Body of pancreas (tissue), 4 donors: ENCODE results near the gene PAK5. TPM values are rescaled to one million over a fixed set of nuclear protein-coding genes. Genes with fewer than 3 reads are reported as not detected.

Experiments
- ATAC-seq: fragments of 150-250 bp; one replicate; pipeline ENCODE4 v1.9.1; 2016
- DNase-seq, 4 donors: peaks; one replicate each; pipeline ENCODE4 v3.0.0-alpha.2; 2019
- H3K27ac ChIP-seq, 4 donors: fragments of 200-600 bp; sonication (generic); 1 replicate in 3 of 4; 2 replicates in 1 of 4; pipeline versions ENCODE4 v1.5.1 to v1.6.1; 2016 to 2019; ENCODE audit warnings: mild to moderate bottlenecking in 1 of 4, mixed read lengths in 1 of 4, moderate library complexity in 1 of 4
- H3K27me3 ChIP-seq, 2 donors: fragments of 200-600 bp; sonication (generic); one replicate each; pipeline ENCODE4 v1.6.0; 2016; ENCODE audit warnings: mild to moderate bottlenecking in 1 of 2
- H3K36me3 ChIP-seq, 2 donors: fragments of 200-600 bp; sonication (generic); replicated peaks in 1 of 2; 2 replicates each; pipeline ENCODE4 v1.5.1; 2016; ENCODE audit warnings: low read depth in 2 of 2; ENCODE audit not compliant: insufficient read depth in 1 of 2
- H3K4me1 ChIP-seq: fragments of 200-600 bp; sonication (generic); one replicate; pipeline ENCODE4 v1.6.0; 2016
- H3K4me3 ChIP-seq, 2 donors: fragments of 200-600 bp; sonication (generic); 1 replicate in 1 of 2; 2 replicates in 1 of 2; pipeline ENCODE4 v1.5.1; 2016 to 2019
- H3K9me3 ChIP-seq, 3 donors: fragments of 200-600 bp; sonication (generic); 1 replicate in 2 of 3; 2 replicates in 1 of 3; pipeline ENCODE4 v1.5.1; 2016
- POLR2A ChIP-seq, 3 donors: fragments of 450-650 bp; IDR thresholded peaks; one replicate each; pipeline ENCODE4 v1.6.1; 2016; ENCODE audit warnings: antibody characterized with exemption in 3 of 3, mild to moderate bottlenecking in 2 of 3
- WGBS, 2 donors: methylation state at CpG; one replicate each; pipeline ENCODE4 v1.1.5; 2017; 5-methylcytosine and 5-hydroxymethylcytosine counted together
- intact Hi-C: fragments of 100-400 bp; cut with DNase I; formaldehyde crosslinking; loops from one replicate; pipeline ENCODE4 v1.15.1; 2023
- total RNA-seq, 2 donors: library from RNA; depleted of rRNA; stranded (reverse); fragments of >200 nt; gene quantifications; one replicate each; pipeline ENCODE4 v1.1.0, GENCODE V29; 2016
- TF ChIP-seq, protein P1 (sequence below), 7 experiments: fragments of 450-650 bp in 4 of 7; fragments of 200-600 bp in 3 of 7; sonication (generic) in 3 of 7; IDR thresholded peaks; one replicate each; pipeline ENCODE4 v1.5.1; 2016 to 2019; ENCODE audit warnings: antibody characterized with exemption in 7 of 7

Gene PAK5
- total RNA-seq, 2 donors from 2014 or later = 0.33 to 0.52 TPM

GRCh38 chr20:9506280-9506821, 332.5 kb downstream of the PAK5 start:
- Histone ChIP-seq H3K27ac (no peak overlapping the region), H3K4me1 (peaks cover 9% of the 10 kb centered on the region), H3K36me3 (no peaks in the 10 kb centered on the region), H3K27me3 (peaks cover 0 to 17% of the 10 kb centered on the region in 2 donors), H3K4me3 (no peak overlapping the region), H3K9me3 (no peaks in the 10 kb centered on the region)
- DNase-seq (no peak), ATAC-seq (no peak)
- intact Hi-C loops = no loop called here
- TF ChIP-seq POLR2A (IDR thresholded peaks at IDR 0.05) = no peak
- 21 to 29% methylated on average over 19 to 34 of the region's 34 CpGs for WGBS, 2 donors

DNA sequence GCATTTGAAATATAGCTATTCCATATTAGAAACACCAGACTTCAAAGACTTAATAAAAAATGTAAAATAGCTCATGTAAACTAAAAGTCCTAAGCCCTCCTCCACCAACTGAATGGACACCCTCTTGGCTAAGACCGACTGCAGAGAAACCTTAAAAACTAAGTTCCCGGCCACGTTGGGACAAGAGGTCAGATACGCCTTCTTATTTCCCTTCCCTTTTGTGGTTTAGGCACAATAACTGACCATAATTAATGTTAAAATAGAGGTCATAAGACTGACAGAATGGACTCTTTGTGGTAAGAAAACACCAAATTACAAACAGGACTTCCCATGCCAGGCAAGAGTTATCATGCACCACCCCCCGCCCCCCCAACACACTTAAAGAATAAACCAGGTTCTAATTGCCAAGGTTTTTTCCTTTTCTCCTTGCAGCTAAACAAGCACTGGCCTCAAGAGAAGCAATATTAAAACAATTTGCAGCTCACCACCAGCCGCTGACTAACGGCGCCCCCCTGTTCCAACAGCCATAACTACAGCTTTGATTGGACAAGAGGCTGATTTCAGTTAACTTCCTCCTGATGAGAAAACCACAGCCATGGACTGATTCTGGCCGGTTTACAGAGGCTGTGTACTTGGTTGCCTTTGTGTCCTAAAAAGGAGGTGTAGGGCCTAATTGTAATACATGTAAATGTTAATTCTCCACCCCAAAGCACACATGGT, 335.2 kb downstream of the PAK5 start:
- no peak for TF ChIP-seq POLR2A (IDR thresholded peaks at IDR 0.05)
- TF ChIP-seq, protein P1, sequence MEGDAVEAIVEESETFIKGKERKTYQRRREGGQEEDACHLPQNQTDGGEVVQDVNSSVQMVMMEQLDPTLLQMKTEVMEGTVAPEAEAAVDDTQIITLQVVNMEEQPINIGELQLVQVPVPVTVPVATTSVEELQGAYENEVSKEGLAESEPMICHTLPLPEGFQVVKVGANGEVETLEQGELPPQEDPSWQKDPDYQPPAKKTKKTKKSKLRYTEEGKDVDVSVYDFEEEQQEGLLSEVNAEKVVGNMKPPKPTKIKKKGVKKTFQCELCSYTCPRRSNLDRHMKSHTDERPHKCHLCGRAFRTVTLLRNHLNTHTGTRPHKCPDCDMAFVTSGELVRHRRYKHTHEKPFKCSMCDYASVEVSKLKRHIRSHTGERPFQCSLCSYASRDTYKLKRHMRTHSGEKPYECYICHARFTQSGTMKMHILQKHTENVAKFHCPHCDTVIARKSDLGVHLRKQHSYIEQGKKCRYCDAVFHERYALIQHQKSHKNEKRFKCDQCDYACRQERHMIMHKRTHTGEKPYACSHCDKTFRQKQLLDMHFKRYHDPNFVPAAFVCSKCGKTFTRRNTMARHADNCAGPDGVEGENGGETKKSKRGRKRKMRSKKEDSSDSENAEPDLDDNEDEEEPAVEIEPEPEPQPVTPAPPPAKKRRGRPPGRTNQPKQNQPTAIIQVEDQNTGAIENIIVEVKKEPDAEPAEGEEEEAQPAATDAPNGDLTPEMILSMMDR (IDR thresholded peaks at IDR 0.05) = no peak
- DNase-seq = peak in 1 of 4 donors; percentile 14
- H3K4me3 ChIP-seq = no peak overlapping the region
- intact Hi-C loops = no loop called here
- no peak overlapping the region for H3K27ac ChIP-seq
- no peaks in the 10 kb centered on the region for H3K36me3 ChIP-seq
- peaks cover 0 to 17% of the 10 kb centered on the region in 2 donors for H3K27me3 ChIP-seq
- ATAC-seq = no peak
- H3K9me3 ChIP-seq = no peaks in the 10 kb centered on the region
- 37 to 46% methylated on average over 9 of the region's 9 CpGs for WGBS, 2 donors
- peaks cover 9% of the 10 kb centered on the region for H3K4me1 ChIP-seq

DNA sequence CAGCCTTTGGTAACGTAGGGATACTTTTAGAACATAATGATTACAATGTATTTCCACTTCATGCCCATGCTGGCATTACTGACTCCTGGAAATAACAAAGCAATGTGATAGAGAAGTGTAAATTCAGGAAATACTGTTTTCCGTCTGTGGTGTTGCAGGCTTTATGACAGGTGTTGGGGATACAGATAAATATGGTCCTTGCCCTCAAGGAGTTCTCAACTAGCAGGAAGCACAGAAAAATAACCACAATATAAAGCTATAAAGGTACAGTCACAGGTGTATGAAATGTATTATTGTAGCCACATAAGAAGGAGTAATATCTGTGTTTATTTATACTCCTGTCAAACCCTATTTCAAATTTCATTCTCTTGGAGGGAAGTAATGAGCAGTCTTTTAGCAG, 337.4 kb downstream of the PAK5 start:
- DNase-seq (no peak), ATAC-seq (no peak)
- no peaks in the 10 kb centered on the region for H3K36me3 ChIP-seq
- no peak overlapping the region for H3K4me3 ChIP-seq
- H3K9me3 ChIP-seq = no peaks in the 10 kb centered on the region
- WGBS, 2 donors = 62 to 66% methylated on average over 2 of the region's 2 CpGs
- H3K27me3 ChIP-seq = peaks cover 0 to 16% of the 10 kb centered on the region in 2 donors
- H3K4me1 ChIP-seq = peaks cover 3% of the 10 kb centered on the region
- TF ChIP-seq, protein P1 (IDR thresholded peaks at IDR 0.05) = no peak
- no peak for TF ChIP-seq POLR2A (IDR thresholded peaks at IDR 0.05)
- H3K27ac ChIP-seq = no peak overlapping the region
- intact Hi-C loops = no loop called here

DNA sequence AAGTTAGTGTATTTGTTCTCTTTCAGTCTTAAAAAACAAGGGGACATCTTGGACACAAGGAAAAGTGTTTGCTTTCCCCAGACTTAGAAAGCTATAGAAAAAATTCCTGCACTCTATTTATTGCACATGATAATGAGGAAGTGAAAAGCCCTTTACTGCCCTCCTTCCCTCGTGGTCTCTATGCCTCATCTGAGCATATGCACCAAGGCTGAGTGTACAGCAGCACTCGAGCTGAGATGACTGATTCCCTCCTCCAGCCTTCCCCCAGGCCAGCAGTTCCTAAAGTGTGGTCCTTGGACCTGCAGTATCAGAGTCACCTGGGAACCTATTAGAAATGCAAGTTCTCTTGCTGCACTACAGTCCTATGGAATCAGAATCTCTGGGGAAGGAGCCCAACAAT, 338.8 kb downstream of the PAK5 start:
- H3K36me3 ChIP-seq = no peaks in the 10 kb centered on the region
- intact Hi-C loops = no loop called here
- no peak for ATAC-seq
- no peaks in the 10 kb centered on the region for H3K9me3 ChIP-seq
- no peak overlapping the region for H3K4me3 ChIP-seq
- WGBS, 2 donors = 19 to 23% methylated on average over 2 of the region's 2 CpGs
- H3K4me1 ChIP-seq = no peaks in the 10 kb centered on the region
- TF ChIP-seq, protein P1 (IDR thresholded peaks at IDR 0.05) = no peak
- TF ChIP-seq POLR2A (IDR thresholded peaks at IDR 0.05) = no peak
- H3K27me3 ChIP-seq = peaks cover 0 to 2% of the 10 kb centered on the region in 2 donors
- DNase-seq = peak in 1 of 4 donors; percentile 17
- no peak overlapping the region for H3K27ac ChIP-seq

- DNase-seq = no peak
- TF ChIP-seq POLR2A (IDR thresholded peaks at IDR 0.05) = no peak
- TF ChIP-seq, protein P1 (IDR thresholded peaks at IDR 0.05) = no peak
- Histone ChIP-seq H3K4me1 (no peaks in the 10 kb centered on the region), H3K27me3 (no peaks in the 10 kb centered on the region), H3K9me3 (no peaks in the 10 kb centered on the region), H3K4me3 (no peak overlapping the region), H3K27ac (no peak overlapping the region), H3K36me3 (no peaks in the 10 kb centered on the region)
- ATAC-seq = no peak
- 67 to 82% methylated on average over 5 of the region's 5 CpGs for WGBS, 2 donors
- intact Hi-C loops = no loop called here
Measured at GRCh38 chr20:9499126-9499899, 339.6 kb downstream of the PAK5 start.
